ENCODE measurements around the gene MTSS2.

- no peak for TF ChIP-seq ELF1 (IDR thresholded peaks at IDR 0.05)
- TF ChIP-seq EZH2phosphoT487 (IDR thresholded peaks at IDR 0.05; ENCODE audit: borderline replicate concordance, low read depth): no peak
Measured at GRCh38 chr16:70699696-70700095, 13.8 kb upstream of the MTSS2 start.
